Measurements from ENCODE around the gene CWC25. TPM values are rescaled to one million over a fixed set of nuclear protein-coding genes. Genes with fewer than 3 reads are reported as not detected.

The CWC25 gene
- total and polyA plus RNA-seq, 2 of the 13 experiments (the other 11 are each of a cell fraction or from before 2014, with no cell fraction given), result 15.6 to 22.7 TPM

DNA sequence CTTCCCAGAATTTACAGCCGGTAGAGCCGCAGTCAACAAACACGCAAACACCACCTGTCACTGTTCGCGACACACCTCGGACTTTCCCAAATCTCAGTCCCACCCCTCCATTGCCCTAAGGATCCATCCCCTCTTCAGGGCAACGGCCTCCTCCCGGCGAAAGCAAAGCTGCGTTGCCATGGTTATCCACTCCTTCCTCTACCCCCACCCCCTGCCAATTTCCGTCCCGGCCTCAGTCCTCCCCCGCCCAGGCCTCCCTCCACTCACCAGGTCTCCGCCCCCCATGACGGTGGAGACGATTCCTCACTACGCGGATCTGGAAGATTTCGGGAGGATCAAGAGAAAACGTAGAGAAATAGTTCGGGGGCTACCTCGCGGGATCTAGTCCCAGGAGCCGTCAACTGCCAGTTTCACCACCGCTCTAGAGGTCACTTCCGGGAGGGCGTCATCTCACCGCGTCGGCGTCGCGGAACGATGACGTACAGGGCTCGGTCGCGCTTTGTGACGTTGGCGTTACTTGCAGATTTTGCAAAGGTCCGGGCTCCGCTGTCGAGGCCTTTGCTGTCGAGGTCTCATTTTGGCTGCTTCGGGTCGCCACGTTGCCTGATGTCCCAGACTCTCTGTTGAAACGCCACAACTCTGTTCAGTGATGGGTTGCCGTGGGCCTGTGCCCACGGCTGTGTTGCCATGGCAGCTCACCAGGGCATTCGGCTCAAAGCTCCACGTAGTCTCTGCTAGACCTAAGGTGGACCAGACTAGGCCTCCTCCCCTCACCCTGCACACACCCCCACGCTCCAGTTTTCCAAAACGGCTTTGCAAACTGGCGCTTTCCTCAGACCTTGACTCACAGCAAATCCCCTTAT lies at the start of gene CWC25 (continued):
- TF ChIP-seq, protein P1, sequence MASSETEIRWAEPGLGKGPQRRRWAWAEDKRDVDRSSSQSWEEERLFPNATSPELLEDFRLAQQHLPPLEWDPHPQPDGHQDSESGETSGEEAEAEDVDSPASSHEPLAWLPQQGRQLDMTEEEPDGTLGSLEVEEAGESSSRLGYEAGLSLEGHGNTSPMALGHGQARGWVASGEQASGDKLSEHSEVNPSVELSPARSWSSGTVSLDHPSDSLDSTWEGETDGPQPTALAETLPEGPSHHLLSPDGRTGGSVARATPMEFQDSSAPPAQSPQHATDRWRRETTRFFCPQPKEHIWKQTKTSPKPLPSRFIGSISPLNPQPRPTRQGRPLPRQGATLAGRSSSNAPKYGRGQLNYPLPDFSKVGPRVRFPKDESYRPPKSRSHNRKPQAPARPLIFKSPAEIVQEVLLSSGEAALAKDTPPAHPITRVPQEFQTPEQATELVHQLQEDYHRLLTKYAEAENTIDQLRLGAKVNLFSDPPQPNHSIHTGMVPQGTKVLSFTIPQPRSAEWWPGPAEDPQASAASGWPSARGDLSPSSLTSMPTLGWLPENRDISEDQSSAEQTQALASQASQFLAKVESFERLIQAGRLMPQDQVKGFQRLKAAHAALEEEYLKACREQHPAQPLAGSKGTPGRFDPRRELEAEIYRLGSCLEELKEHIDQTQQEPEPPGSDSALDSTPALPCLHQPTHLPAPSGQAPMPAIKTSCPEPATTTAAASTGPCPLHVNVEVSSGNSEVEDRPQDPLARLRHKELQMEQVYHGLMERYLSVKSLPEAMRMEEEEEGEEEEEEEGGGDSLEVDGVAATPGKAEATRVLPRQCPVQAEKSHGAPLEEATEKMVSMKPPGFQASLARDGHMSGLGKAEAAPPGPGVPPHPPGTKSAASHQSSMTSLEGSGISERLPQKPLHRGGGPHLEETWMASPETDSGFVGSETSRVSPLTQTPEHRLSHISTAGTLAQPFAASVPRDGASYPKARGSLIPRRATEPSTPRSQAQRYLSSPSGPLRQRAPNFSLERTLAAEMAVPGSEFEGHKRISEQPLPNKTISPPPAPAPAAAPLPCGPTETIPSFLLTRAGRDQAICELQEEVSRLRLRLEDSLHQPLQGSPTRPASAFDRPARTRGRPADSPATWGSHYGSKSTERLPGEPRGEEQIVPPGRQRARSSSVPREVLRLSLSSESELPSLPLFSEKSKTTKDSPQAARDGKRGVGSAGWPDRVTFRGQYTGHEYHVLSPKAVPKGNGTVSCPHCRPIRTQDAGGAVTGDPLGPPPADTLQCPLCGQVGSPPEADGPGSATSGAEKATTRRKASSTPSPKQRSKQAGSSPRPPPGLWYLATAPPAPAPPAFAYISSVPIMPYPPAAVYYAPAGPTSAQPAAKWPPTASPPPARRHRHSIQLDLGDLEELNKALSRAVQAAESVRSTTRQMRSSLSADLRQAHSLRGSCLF (CRISPR knock-in tag; IDR thresholded peaks at IDR 0.05; ENCODE audit: borderline replicate concordance), result no peak
- TF ChIP-seq ESRRA (CRISPR knock-in tag; IDR thresholded peaks at IDR 0.05; ENCODE audit: low read depth) (no peak; the same call in 1 of the 2 replicates), IRF2 (CRISPR knock-in tag; IDR thresholded peaks at IDR 0.05) (peak; percentile 98), ZNF101 (CRISPR knock-in tag; IDR thresholded peaks at IDR 0.05; ENCODE audit: borderline replicate concordance, low read depth) (peak; percentile 55; the same call in 1 of the 2 replicates), ZNF773 (CRISPR knock-in tag; IDR thresholded peaks at IDR 0.05; ENCODE audit: borderline replicate concordance) (no peak), ZKSCAN1 (IDR thresholded peaks at IDR 0.05; ENCODE audit: low read length) (peak; percentile 95), HES4 (CRISPR knock-in tag; IDR thresholded peaks at IDR 0.05; ENCODE audit: borderline replicate concordance) (peak; percentile 50), ZNF768 (CRISPR knock-in tag; IDR thresholded peaks at IDR 0.05) (peak; percentile 64; the same call in 1 of the 2 replicates), FOXK1 (CRISPR knock-in tag; IDR thresholded peaks at IDR 0.05; ENCODE audit: borderline replicate concordance, low read depth) (peak; percentile 99), ZNF180 (CRISPR knock-in tag; IDR thresholded peaks at IDR 0.05; ENCODE audit: borderline replicate concordance, low read depth) (no peak), HOXD1 (CRISPR knock-in tag; IDR thresholded peaks at IDR 0.05) (peak; percentile 70; the same call in 1 of the 2 replicates)
- TF ChIP-seq, protein P2, sequence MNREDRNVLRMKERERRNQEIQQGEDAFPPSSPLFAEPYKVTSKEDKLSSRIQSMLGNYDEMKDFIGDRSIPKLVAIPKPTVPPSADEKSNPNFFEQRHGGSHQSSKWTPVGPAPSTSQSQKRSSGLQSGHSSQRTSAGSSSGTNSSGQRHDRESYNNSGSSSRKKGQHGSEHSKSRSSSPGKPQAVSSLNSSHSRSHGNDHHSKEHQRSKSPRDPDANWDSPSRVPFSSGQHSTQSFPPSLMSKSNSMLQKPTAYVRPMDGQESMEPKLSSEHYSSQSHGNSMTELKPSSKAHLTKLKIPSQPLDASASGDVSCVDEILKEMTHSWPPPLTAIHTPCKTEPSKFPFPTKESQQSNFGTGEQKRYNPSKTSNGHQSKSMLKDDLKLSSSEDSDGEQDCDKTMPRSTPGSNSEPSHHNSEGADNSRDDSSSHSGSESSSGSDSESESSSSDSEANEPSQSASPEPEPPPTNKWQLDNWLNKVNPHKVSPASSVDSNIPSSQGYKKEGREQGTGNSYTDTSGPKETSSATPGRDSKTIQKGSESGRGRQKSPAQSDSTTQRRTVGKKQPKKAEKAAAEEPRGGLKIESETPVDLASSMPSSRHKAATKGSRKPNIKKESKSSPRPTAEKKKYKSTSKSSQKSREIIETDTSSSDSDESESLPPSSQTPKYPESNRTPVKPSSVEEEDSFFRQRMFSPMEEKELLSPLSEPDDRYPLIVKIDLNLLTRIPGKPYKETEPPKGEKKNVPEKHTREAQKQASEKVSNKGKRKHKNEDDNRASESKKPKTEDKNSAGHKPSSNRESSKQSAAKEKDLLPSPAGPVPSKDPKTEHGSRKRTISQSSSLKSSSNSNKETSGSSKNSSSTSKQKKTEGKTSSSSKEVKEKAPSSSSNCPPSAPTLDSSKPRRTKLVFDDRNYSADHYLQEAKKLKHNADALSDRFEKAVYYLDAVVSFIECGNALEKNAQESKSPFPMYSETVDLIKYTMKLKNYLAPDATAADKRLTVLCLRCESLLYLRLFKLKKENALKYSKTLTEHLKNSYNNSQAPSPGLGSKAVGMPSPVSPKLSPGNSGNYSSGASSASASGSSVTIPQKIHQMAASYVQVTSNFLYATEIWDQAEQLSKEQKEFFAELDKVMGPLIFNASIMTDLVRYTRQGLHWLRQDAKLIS (CRISPR knock-in tag; IDR thresholded peaks at IDR 0.05), result no peak
- TF ChIP-seq, protein P3, sequence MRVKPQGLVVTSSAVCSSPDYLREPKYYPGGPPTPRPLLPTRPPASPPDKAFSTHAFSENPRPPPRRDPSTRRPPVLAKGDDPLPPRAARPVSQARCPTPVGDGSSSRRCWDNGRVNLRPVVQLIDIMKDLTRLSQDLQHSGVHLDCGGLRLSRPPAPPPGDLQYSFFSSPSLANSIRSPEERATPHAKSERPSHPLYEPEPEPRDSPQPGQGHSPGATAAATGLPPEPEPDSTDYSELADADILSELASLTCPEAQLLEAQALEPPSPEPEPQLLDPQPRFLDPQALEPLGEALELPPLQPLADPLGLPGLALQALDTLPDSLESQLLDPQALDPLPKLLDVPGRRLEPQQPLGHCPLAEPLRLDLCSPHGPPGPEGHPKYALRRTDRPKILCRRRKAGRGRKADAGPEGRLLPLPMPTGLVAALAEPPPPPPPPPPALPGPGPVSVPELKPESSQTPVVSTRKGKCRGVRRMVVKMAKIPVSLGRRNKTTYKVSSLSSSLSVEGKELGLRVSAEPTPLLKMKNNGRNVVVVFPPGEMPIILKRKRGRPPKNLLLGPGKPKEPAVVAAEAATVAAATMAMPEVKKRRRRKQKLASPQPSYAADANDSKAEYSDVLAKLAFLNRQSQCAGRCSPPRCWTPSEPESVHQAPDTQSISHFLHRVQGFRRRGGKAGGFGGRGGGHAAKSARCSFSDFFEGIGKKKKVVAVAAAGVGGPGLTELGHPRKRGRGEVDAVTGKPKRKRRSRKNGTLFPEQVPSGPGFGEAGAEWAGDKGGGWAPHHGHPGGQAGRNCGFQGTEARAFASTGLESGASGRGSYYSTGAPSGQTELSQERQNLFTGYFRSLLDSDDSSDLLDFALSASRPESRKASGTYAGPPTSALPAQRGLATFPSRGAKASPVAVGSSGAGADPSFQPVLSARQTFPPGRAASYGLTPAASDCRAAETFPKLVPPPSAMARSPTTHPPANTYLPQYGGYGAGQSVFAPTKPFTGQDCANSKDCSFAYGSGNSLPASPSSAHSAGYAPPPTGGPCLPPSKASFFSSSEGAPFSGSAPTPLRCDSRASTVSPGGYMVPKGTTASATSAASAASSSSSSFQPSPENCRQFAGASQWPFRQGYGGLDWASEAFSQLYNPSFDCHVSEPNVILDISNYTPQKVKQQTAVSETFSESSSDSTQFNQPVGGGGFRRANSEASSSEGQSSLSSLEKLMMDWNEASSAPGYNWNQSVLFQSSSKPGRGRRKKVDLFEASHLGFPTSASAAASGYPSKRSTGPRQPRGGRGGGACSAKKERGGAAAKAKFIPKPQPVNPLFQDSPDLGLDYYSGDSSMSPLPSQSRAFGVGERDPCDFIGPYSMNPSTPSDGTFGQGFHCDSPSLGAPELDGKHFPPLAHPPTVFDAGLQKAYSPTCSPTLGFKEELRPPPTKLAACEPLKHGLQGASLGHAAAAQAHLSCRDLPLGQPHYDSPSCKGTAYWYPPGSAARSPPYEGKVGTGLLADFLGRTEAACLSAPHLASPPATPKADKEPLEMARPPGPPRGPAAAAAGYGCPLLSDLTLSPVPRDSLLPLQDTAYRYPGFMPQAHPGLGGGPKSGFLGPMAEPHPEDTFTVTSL (CRISPR knock-in tag; IDR thresholded peaks at IDR 0.05; ENCODE audit: borderline replicate concordance), result no peak; the same call in 1 of the 2 replicates

Data from HepG2 (cell line).